ENCODE results near the gene OTULIN.

Gene OTULIN

GRCh38 chr5:14664270-14665100, at the start of gene OTULIN:
TSS of gene OTULIN (plus strand) at chr5:14664718. CDS start at chr5:14664826, 108 bp downstream.
- peak; percentile 93 for DNase-seq

GRCh38 chr5:14615365-14615764, 49.2 kb upstream of the OTULIN start:
- no peak for DNase-seq

- DNase-seq, result no peak
Measured at GRCh38 chr5:14617441-14617840, 47.1 kb upstream of the OTULIN start.

GRCh38 chr5:14627270-14627669, 37.2 kb upstream of the OTULIN start:
- no peak for DNase-seq

GRCh38 chr5:14628346-14628745, 36.2 kb upstream of the OTULIN start:
- peak; percentile 56 for DNase-seq

- no peak for DNase-seq
Measured at GRCh38 chr5:14630671-14631070, 33.8 kb upstream of the OTULIN start.

- DNase-seq, result no peak
Measured at GRCh38 chr5:14635656-14636055, 28.9 kb upstream of the OTULIN start.

- DNase-seq, result no peak
Measured at GRCh38 chr5:14640765-14641164, 23.8 kb upstream of the OTULIN start.

GRCh38 chr5:14644623-14645237, 19.8 kb upstream of the OTULIN start:
- no peak for DNase-seq

GRCh38 chr5:14650052-14650451, 14.5 kb upstream of the OTULIN start:
- DNase-seq, result no peak

GRCh38 chr5:14655146-14655741, 9.3 kb upstream of the OTULIN start:
- DNase-seq, result no peak

GRCh38 chr5:14656898-14657297, 7.6 kb upstream of the OTULIN start:
- no peak for DNase-seq

GRCh38 chr5:14659821-14660607, 4.5 kb upstream of the OTULIN start:
- no peak for DNase-seq

- DNase-seq, result no peak
Measured at GRCh38 chr5:14660833-14661232, 3.7 kb upstream of the OTULIN start.

GRCh38 chr5:14662721-14663260, 1.7 kb upstream of the OTULIN start:
- no peak for DNase-seq

- peak; percentile 67 for DNase-seq
Measured at GRCh38 chr5:14663734-14664269, 716 bp upstream of the OTULIN start.

GRCh38 chr5:14665101-14665822, 744 bp downstream of the OTULIN start:
- DNase-seq, result peak; percentile 60

GRCh38 chr5:14665949-14666348, 1.4 kb downstream of the OTULIN start:
- peak; percentile 43 for DNase-seq

GRCh38 chr5:14666357-14666756, 1.8 kb downstream of the OTULIN start:
- no peak for DNase-seq

- DNase-seq, result no peak
Measured at GRCh38 chr5:14667290-14667689, 2.8 kb downstream of the OTULIN start.

GRCh38 chr5:14667770-14668169, 3.3 kb downstream of the OTULIN start:
- DNase-seq, result no peak

- no peak for DNase-seq
Measured at GRCh38 chr5:14668181-14668591, 3.7 kb downstream of the OTULIN start.

Data from OCI-M1 (cell line).